HG03457 (cell line): Measurements from ENCODE around the gene RAB15.
"Not testable (repeated sequence)": the region's sequence is repeated elsewhere in the genome, so short reads cannot be mapped to it uniquely, and the experiment has no call there.

ENCODE experiments used
- ATAC-seq: cut with Tn5 transposase; IDR thresholded peaks from one replicate; pipeline ENCODE4 v1.9.1; 2021; ENCODE audit warnings: moderate number of reproducible peaks; ENCODE audit not compliant: unreplicated experiment

The RAB15 gene

DNA sequence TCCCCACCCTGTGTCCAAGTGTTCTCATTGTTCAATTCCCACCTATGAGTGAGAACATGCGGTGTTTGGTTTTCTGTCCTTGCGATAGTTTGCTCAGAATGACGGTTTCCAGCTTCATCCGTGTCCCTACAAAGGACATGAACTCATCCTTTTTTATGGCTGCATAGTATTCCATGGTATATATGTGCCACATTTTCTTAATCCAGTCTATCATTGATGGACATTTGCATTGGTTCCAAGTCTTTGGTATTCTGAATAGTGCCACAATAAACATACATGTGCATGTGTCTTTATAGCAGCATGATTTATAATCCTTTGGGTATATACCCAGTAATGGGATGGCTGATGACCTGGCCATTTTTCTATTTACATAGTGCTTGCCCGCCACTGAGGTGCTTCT is 58.7 kb downstream of the RAB15 start:
- ATAC-seq: not testable (repeated sequence)

DNA sequence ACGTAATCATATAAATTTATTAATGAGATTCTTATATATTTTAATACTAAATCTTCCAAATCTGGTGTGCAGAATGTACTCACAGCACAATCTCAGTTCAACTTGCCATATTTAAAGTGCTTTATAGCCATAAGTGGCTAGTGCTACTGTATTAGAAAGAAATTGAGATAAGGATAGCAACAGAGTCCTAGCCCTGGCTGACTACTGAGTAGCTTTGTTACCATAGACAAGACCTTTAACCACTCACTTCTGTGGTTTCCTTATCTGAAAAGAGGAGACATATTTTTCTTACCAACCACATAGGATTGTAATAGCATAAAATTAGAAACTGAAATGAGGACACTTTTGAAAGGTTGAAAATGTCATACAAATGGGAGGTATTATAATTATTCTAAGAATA is 59.9 kb downstream of the RAB15 start:
- ATAC-seq: no peak

DNA sequence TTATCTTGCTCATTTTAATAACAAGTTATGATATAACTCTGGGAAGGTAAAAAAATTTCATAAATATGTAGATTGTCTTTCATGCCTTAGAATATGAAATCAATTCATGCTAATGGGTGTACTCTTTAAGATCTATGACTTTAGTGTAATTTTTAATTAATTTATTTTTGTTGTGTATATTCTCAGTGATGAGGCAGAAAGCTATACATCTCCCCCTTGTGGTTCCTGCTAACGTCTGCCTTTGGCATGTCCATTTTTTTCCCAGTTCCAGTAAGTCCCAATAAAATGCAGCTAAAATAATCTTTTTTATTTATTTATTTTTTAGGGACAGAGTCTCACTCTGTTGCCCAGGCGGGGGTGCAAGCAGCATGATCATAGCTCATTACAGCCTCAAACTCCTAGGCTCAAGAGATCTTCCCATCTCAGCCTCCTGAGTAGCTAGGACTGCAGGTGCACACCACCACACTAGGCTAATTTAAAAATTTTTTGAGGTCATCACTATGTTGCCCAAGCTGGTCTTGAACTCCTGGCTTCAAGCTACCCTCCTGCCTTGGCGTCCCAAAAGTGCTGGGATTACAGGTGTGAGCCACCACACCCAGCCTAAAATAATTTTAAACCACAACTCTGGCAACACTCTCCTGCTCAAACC is 61.2 kb downstream of the RAB15 start:
- ATAC-seq: no peak

DNA sequence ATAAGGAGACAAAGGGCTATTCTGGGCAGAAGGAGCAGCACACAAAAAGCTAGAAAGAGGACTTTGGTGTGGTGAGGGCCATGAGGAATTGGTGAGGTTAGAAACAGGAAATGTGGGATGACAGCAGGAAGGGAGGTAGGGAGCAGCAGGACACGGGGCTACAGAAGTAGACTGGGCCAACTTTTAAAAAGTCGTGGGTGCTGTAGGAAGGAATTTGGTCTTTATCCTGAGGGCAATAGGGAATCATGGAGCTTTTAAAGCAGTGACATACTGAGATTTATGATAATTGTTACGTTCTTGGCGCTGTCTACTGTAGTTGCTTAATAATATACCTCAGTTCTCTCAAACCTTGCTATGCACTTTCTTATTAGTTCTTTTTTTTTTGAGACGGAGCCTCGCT is 66.1 kb downstream of the RAB15 start:
- no peak for ATAC-seq

DNA sequence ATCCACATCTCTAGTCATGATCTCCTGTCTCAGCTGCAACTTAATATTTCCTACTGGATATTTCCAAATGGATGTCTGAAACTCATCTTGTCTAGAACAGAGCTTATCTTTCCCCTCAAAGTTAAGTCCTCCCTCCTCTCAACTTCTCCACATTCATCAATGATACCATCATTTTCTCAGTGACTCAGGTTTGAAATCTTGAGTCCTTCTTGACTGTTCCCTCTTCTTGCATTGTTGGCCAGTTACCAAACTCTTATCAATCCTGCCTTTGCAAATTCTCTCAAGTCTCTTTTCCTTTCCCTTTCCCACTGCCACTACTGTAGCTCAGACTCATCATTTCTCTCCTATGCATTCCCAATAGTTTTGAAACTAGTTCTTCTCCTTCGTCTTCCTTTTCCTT is 72.2 kb downstream of the RAB15 start:
- ATAC-seq: no peak
